AG04450 (cell line): ENCODE data around the gene PTGDR2. TPM values are rescaled to one million over a fixed set of nuclear protein-coding genes. Genes with fewer than 3 reads are reported as not detected.

ENCODE experiments used
- CTCF ChIA-PET: fragments of 300-600, 350-600 bp; formaldehyde crosslinking; extraction: SDS; loops from one replicate; lab custom pipeline; 2022; ENCODE audit warnings: antibody characterized with exemption, inconsistent platforms; lab: Charles Lee
- POLR2A ChIA-PET: fragments of 350-600 bp; formaldehyde crosslinking; extraction: SDS; loops from one replicate; lab custom pipeline; 2021; ENCODE audit warnings: antibody characterized with exemption, inconsistent platforms; lab: Yijun Ruan, JAX
- DNase-seq: peaks from one replicate; pipeline ENCODE4 v3.0.0-alpha.2; 2011; ENCODE audit warnings: low read depth, low spot score
- H3K27ac ChIP-seq: one replicate; pipeline ENCODE4 v1.5.1; 2012; ENCODE audit warnings: low read depth, low read length, control low read depth
- H3K27me3 ChIP-seq: one replicate; pipeline ENCODE4 v1.6.0; 2012; ENCODE audit warnings: low read length; ENCODE audit not compliant: control insufficient read depth, insufficient read depth
- H3K4me3 ChIP-seq: 2 replicates; pipeline ENCODE4 v1.5.1; 2011; ENCODE audit warnings: mild to moderate bottlenecking, low read depth, low read length, control low read depth
- H3K9me3 ChIP-seq: 2 replicates; pipeline ENCODE4 v1.5.1; 2012; ENCODE audit warnings: low read length; ENCODE audit not compliant: control insufficient read depth, insufficient read depth
- polyA plus RNA-seq: library from polyadenylated mRNA; depleted of rRNA; stranded (reverse); fragments of >200 nt; gene quantifications from 2 replicates; pipeline ENCODE4 v1.2.3, GENCODE V29; 2011
- TF ChIP-seq, protein P1 (sequence below): IDR thresholded peaks from 2 replicates; pipeline ENCODE4 v1.5.1; 2011; ENCODE audit warnings: low read depth, low read length, control low read depth, inconsistent platforms

PTGDR2 gene
- polyA plus RNA-seq, 1 experiment: 0.92 TPM

DNA sequence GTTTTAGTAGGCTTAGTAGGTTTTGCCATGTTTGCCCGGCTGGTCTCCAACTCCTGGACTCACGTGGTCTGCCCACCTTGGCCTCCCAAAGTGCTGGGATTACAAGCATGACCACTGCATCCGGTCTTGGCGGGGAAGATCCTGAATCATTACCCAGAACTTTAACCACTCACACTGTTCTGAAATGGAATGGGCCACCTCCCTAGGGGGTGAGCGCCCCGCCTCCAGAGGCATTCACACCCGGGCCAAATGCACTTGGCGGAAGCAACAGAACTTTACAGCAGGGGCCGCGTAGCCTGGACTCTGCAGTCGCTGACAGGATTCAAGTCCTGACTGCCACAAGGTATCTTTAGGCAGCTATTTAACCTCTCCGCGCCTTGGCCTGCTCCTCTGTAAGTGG is 8.5 kb downstream of the PTGDR2 start:
- TF ChIP-seq, protein P1, sequence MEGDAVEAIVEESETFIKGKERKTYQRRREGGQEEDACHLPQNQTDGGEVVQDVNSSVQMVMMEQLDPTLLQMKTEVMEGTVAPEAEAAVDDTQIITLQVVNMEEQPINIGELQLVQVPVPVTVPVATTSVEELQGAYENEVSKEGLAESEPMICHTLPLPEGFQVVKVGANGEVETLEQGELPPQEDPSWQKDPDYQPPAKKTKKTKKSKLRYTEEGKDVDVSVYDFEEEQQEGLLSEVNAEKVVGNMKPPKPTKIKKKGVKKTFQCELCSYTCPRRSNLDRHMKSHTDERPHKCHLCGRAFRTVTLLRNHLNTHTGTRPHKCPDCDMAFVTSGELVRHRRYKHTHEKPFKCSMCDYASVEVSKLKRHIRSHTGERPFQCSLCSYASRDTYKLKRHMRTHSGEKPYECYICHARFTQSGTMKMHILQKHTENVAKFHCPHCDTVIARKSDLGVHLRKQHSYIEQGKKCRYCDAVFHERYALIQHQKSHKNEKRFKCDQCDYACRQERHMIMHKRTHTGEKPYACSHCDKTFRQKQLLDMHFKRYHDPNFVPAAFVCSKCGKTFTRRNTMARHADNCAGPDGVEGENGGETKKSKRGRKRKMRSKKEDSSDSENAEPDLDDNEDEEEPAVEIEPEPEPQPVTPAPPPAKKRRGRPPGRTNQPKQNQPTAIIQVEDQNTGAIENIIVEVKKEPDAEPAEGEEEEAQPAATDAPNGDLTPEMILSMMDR: no peak
- no peak overlapping the region for H3K4me3 ChIP-seq
- no peaks in the 10 kb centered on the region; the same call in 1 of the 2 replicates for H3K9me3 ChIP-seq
- H3K27ac ChIP-seq: no peak overlapping the region
- POLR2A ChIA-PET: no interaction called here
- DNase-seq: no peak
- CTCF ChIA-PET: interaction anchor here (1.6 to 3.9 kb wide), 3 partner anchors 16 to 52 kb away, joined by 6 to 13 read pairs (median 12); no protein-coding TSS in a partner anchor
- no peaks in the 10 kb centered on the region for H3K27me3 ChIP-seq

DNA sequence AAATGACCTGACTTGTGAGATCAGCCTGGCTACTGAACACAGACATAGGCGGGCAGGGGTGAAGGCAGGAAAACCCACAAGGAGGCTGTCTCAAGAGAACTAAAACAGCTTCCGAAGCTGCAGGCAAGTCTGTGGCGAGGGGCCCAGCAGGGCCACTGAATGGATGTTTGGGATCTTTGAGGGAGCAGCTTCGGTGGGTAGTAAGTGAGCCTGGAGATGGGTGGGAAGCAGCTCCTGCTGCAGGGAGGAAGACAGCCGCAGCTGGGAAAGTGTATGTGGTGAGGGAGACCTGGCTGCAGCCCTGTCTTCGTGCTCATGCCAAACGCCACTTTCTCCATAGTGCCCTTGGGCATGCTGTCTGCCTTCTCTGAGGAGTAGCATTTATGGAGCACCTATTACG is 10.4 kb downstream of the PTGDR2 start:
- no peak for DNase-seq
- ChIA-PET POLR2A (no interaction called here), CTCF (interaction anchor here (2.0 to 3.9 kb wide), 2 partner anchors 14 to 54 kb away, joined by 12 to 13 read pairs; no protein-coding TSS in a partner anchor)
- no peak overlapping the region for H3K4me3 ChIP-seq
- H3K27me3 ChIP-seq: no peaks in the 10 kb centered on the region
- TF ChIP-seq, protein P1: no peak
- H3K27ac ChIP-seq: no peak overlapping the region
- H3K9me3 ChIP-seq: peaks cover 2% of the 10 kb centered on the region; the same call in 1 of the 2 replicates

DNA sequence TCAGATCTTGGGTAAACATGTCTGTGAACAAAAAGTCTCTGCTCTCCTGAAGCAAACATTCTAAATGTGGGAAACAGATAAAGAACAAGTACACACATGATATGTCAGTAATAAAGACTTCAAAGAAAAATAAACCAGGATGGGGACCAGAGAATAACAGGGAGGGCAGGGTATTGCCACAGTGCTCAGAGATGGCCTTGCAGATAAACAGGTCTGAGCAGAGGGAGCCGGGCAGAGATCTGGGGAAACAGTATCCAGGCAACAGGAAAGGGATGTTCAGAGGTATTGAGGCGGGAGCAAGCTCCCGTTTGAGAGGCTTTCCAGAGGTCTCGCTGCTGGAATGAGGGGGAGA is 10.9 kb downstream of the PTGDR2 start:
- TF ChIP-seq, protein P1: no peak
- ChIA-PET CTCF (interaction anchor here (0.5 to 3.9 kb wide), 2 partner anchors 54 to 70 kb away, joined by 3 to 12 read pairs; no protein-coding TSS in a partner anchor), POLR2A (no interaction called here)
- no peak for DNase-seq
- no peak overlapping the region for H3K27ac ChIP-seq
- H3K9me3 ChIP-seq: peaks cover 2% of the 10 kb centered on the region; the same call in 1 of the 2 replicates
- no peaks in the 10 kb centered on the region for H3K27me3 ChIP-seq
- H3K4me3 ChIP-seq: no peak overlapping the region

DNA sequence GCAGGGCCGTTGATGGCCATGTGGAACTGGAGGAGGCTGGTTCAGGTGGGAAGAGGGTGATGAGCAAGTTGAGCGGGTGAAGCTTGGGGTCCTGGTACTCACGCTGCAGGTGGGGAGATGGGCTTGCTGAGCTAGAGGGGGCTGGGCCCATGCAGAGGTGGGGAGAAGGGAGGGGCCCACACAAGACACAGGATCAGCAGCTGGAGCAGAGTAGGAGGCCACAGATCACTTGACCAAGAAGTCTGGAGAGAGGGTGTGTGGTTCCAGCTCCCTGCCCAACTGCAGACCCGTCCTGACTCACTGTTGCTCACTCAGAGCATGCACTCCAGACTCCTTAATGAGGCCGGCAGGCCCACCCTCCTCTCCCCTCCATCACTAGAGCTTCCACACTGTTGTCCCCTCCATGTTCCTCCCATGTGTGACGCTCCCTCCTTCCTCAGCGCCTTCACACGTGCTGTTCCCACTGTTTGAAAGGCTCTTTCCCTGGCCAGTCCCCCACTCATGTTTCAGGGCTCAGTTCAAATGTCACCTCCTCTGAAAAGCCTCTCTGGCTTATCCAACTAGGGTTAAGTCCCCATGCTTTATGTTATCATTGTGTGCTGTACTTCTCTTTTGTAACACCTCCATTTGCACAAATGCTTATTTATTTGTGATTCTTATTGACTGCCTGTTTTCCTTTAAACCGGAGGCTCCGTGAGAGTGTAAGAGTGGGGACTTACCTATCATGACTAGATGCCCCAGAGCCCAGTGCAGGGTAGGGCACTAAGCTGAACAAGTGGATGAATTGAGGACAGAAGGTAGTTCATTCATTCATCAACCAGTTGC is 11.5 kb downstream of the PTGDR2 start:
- ChIA-PET POLR2A (no interaction called here), CTCF (interaction anchor here (0.5 to 3.9 kb wide), 3 partner anchors 13 to 69 kb away, joined by 3 to 12 read pairs (median 3); no protein-coding TSS in a partner anchor)
- peaks cover 2% of the 10 kb centered on the region; the same call in 1 of the 2 replicates for H3K9me3 ChIP-seq
- H3K27ac ChIP-seq: no peak overlapping the region
- H3K4me3 ChIP-seq: peak overlapping the region; percentile 89
- no peak for DNase-seq
- H3K27me3 ChIP-seq: no peaks in the 10 kb centered on the region
- TF ChIP-seq, protein P1: no peak
